A549 (cell line): ENCODE results near the gene STT3B. TPM values are rescaled to one million over a fixed set of nuclear protein-coding genes. Genes with fewer than 3 reads are reported as not detected.

Experiments
- ATAC-seq, 2 experiments: fragments of 200-7000 bp in 1 of 2; fragments of >200 bp in 1 of 2; cut with Nextera tagmentation in 1 of 2; cut with Tn5 transposase in 1 of 2; 3 replicates each; pipeline versions ENCODE4 v1.8.0 to v1.9.1; 2018 to 2020; ENCODE audit warnings: mild to moderate bottlenecking in 1 of 2, moderate library complexity in 1 of 2
- CTCF ChIA-PET: fragments of 300-600 bp; sonication (Branson Sonifier 250); formaldehyde crosslinking; extraction: SDS; loops from one replicate; lab custom pipeline; 2021; ENCODE audit warnings: antibody characterized with exemption, inconsistent platforms; lab: Yijun Ruan, JAX
- POLR2A ChIA-PET: fragments of 350-600 bp; formaldehyde crosslinking; extraction: SDS; loops from one replicate; lab custom pipeline; 2021; ENCODE audit warnings: antibody characterized with exemption, inconsistent platforms; lab: Yijun Ruan, JAX
- DNase-seq, 2 experiments: peaks; one replicate each; pipeline versions ENCODE4 v3.0.0 to v3.0.0-alpha.2; 2011 to 2016; ENCODE audit warnings: low read depth in 1 of 2, low spot score in 1 of 2
- FAIRE-seq: peaks from 2 replicates; lab custom pipeline; 2011; peaks lifted over from hg19 to GRCh38; lab: Jason Lieb, UNC
- H3K27ac ChIP-seq, 2 experiments: fragments of >200 bp; sonication (Bioruptor Twin); formaldehyde crosslinking; 3 replicates each; pipeline ENCODE4 v1.5.1; 2016 to 2017
- H3K4me1 ChIP-seq: fragments of >200 bp; sonication (Bioruptor Twin); formaldehyde crosslinking; 3 replicates; pipeline ENCODE4 v1.6.1; 2016
- H3K4me2 ChIP-seq: fragments of >200 bp; sonication (Bioruptor Twin); formaldehyde crosslinking; 3 replicates; pipeline ENCODE4 v1.6.1; 2016
- H3K4me3 ChIP-seq: fragments of >200 bp; sonication (Bioruptor Twin); formaldehyde crosslinking; 3 replicates; pipeline ENCODE4 v1.5.1; 2016
- H3K9me3 ChIP-seq: fragments of >200 bp; sonication (Bioruptor Twin); formaldehyde crosslinking; 3 replicates; pipeline ENCODE4 v1.6.1; 2016
- ATOH8 ChIP-seq: fragments of 250-450 bp; sonication (Bioruptor Pico); IDR thresholded peaks from 2 replicates; pipeline ENCODE4 v1.5.0; 2020; ENCODE audit warnings: low read depth, mild to moderate bottlenecking, moderate library complexity
- BHLHE40 ChIP-seq: IDR thresholded peaks from 2 replicates; pipeline ENCODE4 v1.6.1; 2012; ENCODE audit warnings: low read depth, low read length, inconsistent platforms
- CEBPB ChIP-seq, 2 experiments: fragments of >200 bp in 1 of 2; sonication (Bioruptor Twin) in 1 of 2; formaldehyde crosslinking in 1 of 2; IDR thresholded peaks; 2 replicates each; pipeline ENCODE4 v1.6.1; 2012 to 2016
- ELK1 ChIP-seq: fragments of 150-350 bp; IDR thresholded peaks from 2 replicates; pipeline ENCODE4 v1.6.1; 2014; ENCODE audit warnings: low read depth, mild to moderate bottlenecking, low read length
- FOSB ChIP-seq: fragments of 250-450 bp; sonication (Bioruptor Pico); IDR thresholded peaks from 2 replicates; pipeline ENCODE4 v1.5.0; 2020; ENCODE audit warnings: mild to moderate bottlenecking, moderate library complexity
- HDAC2 ChIP-seq: fragments of 200-600 bp; sonication (generic); IDR thresholded peaks from 2 replicates; pipeline ENCODE4 v1.6.1; 2016
- HES2 ChIP-seq: fragments of >200 bp; sonication (Bioruptor Twin); formaldehyde crosslinking; IDR thresholded peaks from 2 replicates; pipeline ENCODE4 v1.6.1; 2016
- JUNB ChIP-seq: fragments of >200 bp; sonication (Bioruptor Twin); formaldehyde crosslinking; IDR thresholded peaks from 2 replicates; pipeline ENCODE4 v1.6.1; 2016
- KDM1A ChIP-seq: fragments of 200-600 bp; sonication (generic); IDR thresholded peaks from 2 replicates; pipeline ENCODE4 v1.6.1; 2016; ENCODE audit warnings: low read depth, mild to moderate bottlenecking
- KDM5A ChIP-seq: fragments of 200-600 bp; sonication (generic); IDR thresholded peaks from 2 replicates; pipeline ENCODE4 v1.6.1; 2016; ENCODE audit warnings: antibody characterized with exemption, mild to moderate bottlenecking
- NFE2L2 ChIP-seq: fragments of 150-350 bp; conservative IDR thresholded peaks from 2 replicates; pipeline ENCODE4 v1.6.1; 2014; ENCODE audit warnings: low read length
- PBX3 ChIP-seq: IDR thresholded peaks from 2 replicates; pipeline ENCODE4 v1.6.1; 2012
- PHF8 ChIP-seq: fragments of 200-600 bp; sonication (generic); IDR thresholded peaks from 2 replicates; pipeline ENCODE4 v1.6.1; 2016; ENCODE audit warnings: low read depth, mild to moderate bottlenecking, antibody characterized with exemption, moderate library complexity, borderline replicate concordance
- POLR2AphosphoS2 ChIP-seq: conservative IDR thresholded peaks from 2 replicates; pipeline ENCODE4 v1.6.1; 2012; ENCODE audit warnings: low read length, improper control_type of control experiment, inconsistent platforms
- RAD21 ChIP-seq, 2 experiments: fragments of >200 bp in 1 of 2; sonication (Bioruptor Twin) in 1 of 2; formaldehyde crosslinking in 1 of 2; IDR thresholded peaks in 1 of 2; conservative IDR thresholded peaks in 1 of 2; 2 replicates in 1 of 2; 3 replicates in 1 of 2; pipeline ENCODE4 v1.6.1; 2012 to 2018; ENCODE audit warnings: inconsistent platforms in 1 of 2
- RARB ChIP-seq: fragments of 250-450 bp; sonication (Bioruptor Pico); IDR thresholded peaks from 2 replicates; pipeline ENCODE4 v1.8.0; 2021; ENCODE audit warnings: mild to moderate bottlenecking, moderate library complexity
- REST ChIP-seq: fragments of 200-600 bp; sonication (generic); IDR thresholded peaks from 2 replicates; pipeline ENCODE4 v1.6.1; 2016; ENCODE audit warnings: antibody characterized with exemption, mild to moderate bottlenecking, moderate library complexity
- RFX5 ChIP-seq: fragments of 450-650 bp; IDR thresholded peaks from 2 replicates; pipeline ENCODE4 v1.7.1; 2014; ENCODE audit warnings: antibody characterized with exemption, mild to moderate bottlenecking, moderate library complexity
- RNF2 ChIP-seq: fragments of 200-600 bp; sonication (generic); IDR thresholded peaks from 2 replicates; pipeline ENCODE4 v1.6.1; 2016; ENCODE audit warnings: low read depth, mild to moderate bottlenecking, antibody characterized with exemption, moderate library complexity, borderline replicate concordance
- SMC3 ChIP-seq: fragments of >200 bp; sonication (Bioruptor Twin); formaldehyde crosslinking; IDR thresholded peaks from 3 replicates; pipeline ENCODE4 v1.6.1; 2018; ENCODE audit warnings: inconsistent platforms
- TP53 ChIP-seq: fragments of 250-450 bp; sonication (Bioruptor Pico); IDR thresholded peaks from 2 replicates; pipeline ENCODE4 v1.5.0; 2021; ENCODE audit warnings: mild to moderate bottlenecking, moderate library complexity
- USF2 ChIP-seq: fragments of 450-650 bp; IDR thresholded peaks from 2 replicates; pipeline ENCODE4 v1.6.1; 2014; ENCODE audit warnings: antibody characterized with exemption
- ZC3H11A ChIP-seq: fragments of 450-650 bp; IDR thresholded peaks from 2 replicates; pipeline ENCODE4 v1.6.1; 2014; ENCODE audit warnings: antibody characterized with exemption, mild to moderate bottlenecking
- ZNF302 ChIP-seq: fragments of 250-450 bp; sonication (Bioruptor Pico); IDR thresholded peaks from 2 replicates; pipeline ENCODE4 v1.9.0; 2021; ENCODE audit warnings: inconsistent platforms, mild to moderate bottlenecking, moderate library complexity
- WGBS: methylation state at CpG from one replicate; pipeline ENCODE4 v1.1.6; 2017; ENCODE audit errors: missing lambda C conversion rate; 5-methylcytosine and 5-hydroxymethylcytosine counted together
- polyA plus RNA-seq, 4 experiments: library from polyadenylated mRNA; depleted of rRNA in 3 of 4; stranded (reverse); fragments of >200 nt; fragmentation: RNase III in 1 of 4; extraction: RNeasy Plus Mini Kit Qiagen cat#74134 plus additional on column Dnase treatment in 1 of 4; gene quantifications; 2 replicates in 3 of 4; 3 replicates in 1 of 4; pipeline ENCODE4 v1.2.3, GENCODE V29; 2011 to 2017

Gene STT3B
- polyA plus RNA-seq, 2 of the 4 experiments (the other 2 are of a cell fraction), result 92.1 to 171 TPM

- Histone ChIP-seq H3K4me1 (no peaks in the 10 kb centered on the region), H3K4me2 (no peak overlapping the region), H3K9me3 (peaks cover 21% of the 10 kb centered on the region), H3K4me3 (no peak overlapping the region), H3K27ac (no peak overlapping the region)
- CTCF ChIA-PET, result no interaction called here
- DNase-seq, result no peak
- no peak for FAIRE-seq
- no peak for TF ChIP-seq ZNF302 (CRISPR knock-in tag)
- TF ChIP-seq HES2, result no peak
- no peak for TF ChIP-seq ELK1
- no peak for TF ChIP-seq KDM5A
- TF ChIP-seq ZC3H11A, result no peak
- TF ChIP-seq RARB, result no peak
- TF ChIP-seq REST, result no peak
- TF ChIP-seq TP53 (CRISPR knock-in tag), result no peak
- TF ChIP-seq RNF2, result no peak
- no peak for TF ChIP-seq HDAC2
- TF ChIP-seq SMC3, result no peak
- TF ChIP-seq POLR2AphosphoS2, result no peak
- no peak for TF ChIP-seq PBX3
- TF ChIP-seq FOSB (CRISPR knock-in tag), result no peak
- no peak for TF ChIP-seq JUNB
- no peak for TF ChIP-seq ATOH8 (CRISPR knock-in tag)
- POLR2A ChIA-PET, result no interaction called here
- no peak for ATAC-seq
- 48% methylated on average over 3 of the region's 3 CpGs for WGBS
Observed at GRCh38 chr3:31488475-31489017, 44.2 kb upstream of the STT3B start.

- DNase-seq (no peak), FAIRE-seq (no peak), ATAC-seq (no peak)
- H3K4me1 ChIP-seq, result no peaks in the 10 kb centered on the region
- no peak for TF ChIP-seq NFE2L2
- TF ChIP-seq ATOH8 (CRISPR knock-in tag), result no peak
- no peak for TF ChIP-seq BHLHE40
- no peak for TF ChIP-seq RFX5
- TF ChIP-seq FOSB (CRISPR knock-in tag), result no peak
- no peak for TF ChIP-seq JUNB
- no peak for TF ChIP-seq CEBPB (IDR thresholded peaks at IDR 0.05)
- no peak for TF ChIP-seq RAD21 (conservative IDR thresholded peaks at IDR 0.05 in 1 of 2, IDR thresholded peaks at IDR 0.05 in 1 of 2)
- TF ChIP-seq PHF8, result no peak
- TF ChIP-seq RARB, result no peak
- TF ChIP-seq USF2, result no peak
- TF ChIP-seq KDM1A, result no peak
- TF ChIP-seq ZC3H11A, result no peak
- ChIA-PET CTCF (interaction anchor here (0.5 kb wide), 1 partner anchor 740 kb away, joined by 3 read pairs; no protein-coding TSS in a partner anchor), POLR2A (no interaction called here)
- H3K4me2 ChIP-seq, result no peak overlapping the region
- peaks cover 21% of the 10 kb centered on the region for H3K9me3 ChIP-seq
- no peak overlapping the region for H3K27ac ChIP-seq
- no peak overlapping the region for H3K4me3 ChIP-seq
- WGBS, result 100% methylated on average over 1 of the region's 1 CpG
Observed at GRCh38 chr3:31490502-31490901, 42.2 kb upstream of the STT3B start.
